HCT116 (cell line): Measurements from ENCODE around the gene SLC25A19. TPM values are rescaled to one million over a fixed set of nuclear protein-coding genes. Genes with fewer than 3 reads are reported as not detected.

Source experiments
- ATAC-seq: fragments of 200-7000 bp; cut with Tn5 transposase; 2 replicates; pipeline ENCODE4 v1.9.1; 2020; ENCODE audit warnings: mild to moderate bottlenecking, moderate library complexity
- BruUV-seq: library from RNA; stranded (reverse); fragments of 400-500 nt; replicated peaks from 2 replicates; lab custom pipeline; 2021; lab: Mats Ljungman, UMichigan
- CTCF ChIA-PET: fragments of 300-600 bp; sonication (Branson Sonifier 250); formaldehyde crosslinking; loops from one replicate; lab custom pipeline; 2021; ENCODE audit warnings: antibody characterized with exemption; lab: Charles Lee
- POLR2A ChIA-PET: fragments of 300-600, 350-600 bp; sonication (Branson Sonifier 250); formaldehyde crosslinking; loops from one replicate; lab custom pipeline; 2021; ENCODE audit warnings: antibody characterized with exemption; lab: Charles Lee
- RAD21 ChIA-PET, 2 experiments: fragments of 300-600 bp; sonication (Branson Sonifier 250); formaldehyde crosslinking; loops; one replicate each; lab custom pipeline; 2023; ENCODE audit warnings: low total read pairs in 2 of 2; ENCODE audit not compliant: uncharacterized antibody in 2 of 2, unreplicated experiment in 2 of 2, low non-redundant PET in 1 of 2; lab: Charles Lee
- DNase-seq: peaks from one replicate; pipeline ENCODE4 v3.0.0-alpha.2; 2010; ENCODE audit warnings: low read depth, low spot score
- H2AFZ ChIP-seq: fragments of 200-600 bp; shearing (Covaris generic), sonication (generic); 2 replicates; pipeline ENCODE4 v1.6.1; 2017; ENCODE audit warnings: low read depth, mixed run types, mixed read lengths, antibody characterized with exemption, low read length; ENCODE audit not compliant: poor library complexity, severe bottlenecking
- H3K27ac ChIP-seq: 2 replicates; pipeline ENCODE4 v1.5.1; 2012; ENCODE audit warnings: low read depth, low read length
- H3K27me3 ChIP-seq: fragments of 200-600 bp; sonication (generic); 2 replicates; pipeline ENCODE4 v1.6.1; 2016; ENCODE audit warnings: mixed run types, low read length, mixed read lengths; ENCODE audit not compliant: insufficient read depth
- H3K36me3 ChIP-seq, 2 experiments: fragments of 200-500 bp in 1 of 2; fragments of 200-600 bp in 1 of 2; sonication (Bioruptor generic) in 1 of 2; sonication (generic) in 1 of 2; 2 replicates each; pipeline versions ENCODE4 v1.5.1 to v1.6.1; 2014 to 2016; ENCODE audit warnings: low read length in 2 of 2, inconsistent platforms in 1 of 2, mixed read lengths in 1 of 2, mixed run types in 1 of 2; ENCODE audit not compliant: insufficient read depth in 2 of 2, control insufficient read depth in 1 of 2
- H3K4me1 ChIP-seq, 2 experiments: fragments of 200-600 bp in 1 of 2; sonication (generic) in 1 of 2; 2 replicates each; pipeline versions ENCODE4 v1.5.1 to v1.6.1; 2012 to 2017; ENCODE audit warnings: low read length in 2 of 2, inconsistent platforms in 1 of 2, mild to moderate bottlenecking in 1 of 2, mixed read lengths in 1 of 2, mixed run types in 1 of 2, moderate library complexity in 1 of 2; ENCODE audit not compliant: insufficient read depth in 2 of 2, control insufficient read depth in 1 of 2
- H3K4me2 ChIP-seq: fragments of 200-600 bp; sonication (generic); 2 replicates; pipeline ENCODE4 v1.6.1; 2017; ENCODE audit warnings: mixed run types, low read length, mixed read lengths
- H3K4me3 ChIP-seq, 2 experiments: fragments of 200-600 bp in 1 of 2; sonication (generic) in 1 of 2; replicated peaks in 1 of 2; 2 replicates each; pipeline ENCODE4 v1.5.1; 2011 to 2016; ENCODE audit warnings: low read length in 2 of 2, control low read depth in 1 of 2, low read depth in 1 of 2, mild to moderate bottlenecking in 1 of 2, mixed read lengths in 1 of 2, mixed run types in 1 of 2
- H3K79me2 ChIP-seq: fragments of 200-600 bp; sonication (generic); 2 replicates; pipeline ENCODE4 v1.6.1; 2017; ENCODE audit warnings: mild to moderate bottlenecking, mixed run types, low read length, moderate library complexity, mixed read lengths; ENCODE audit not compliant: insufficient read depth
- H3K9ac ChIP-seq: fragments of 200-600 bp; sonication (generic); 2 replicates; pipeline ENCODE4 v1.6.1; 2016; ENCODE audit warnings: low read length, mixed read lengths
- H3K9me2 ChIP-seq: fragments of 200-600 bp; sonication (generic), shearing (Covaris generic); 2 replicates; pipeline ENCODE4 v1.6.1; 2017; ENCODE audit warnings: mixed run types, mild to moderate bottlenecking, moderate library complexity; ENCODE audit not compliant: insufficient read depth
- H3K9me3 ChIP-seq, 2 experiments: fragments of 200-500 bp in 1 of 2; fragments of 200-600 bp in 1 of 2; sonication (Bioruptor generic) in 1 of 2; sonication (generic) in 1 of 2; 2 replicates each; pipeline ENCODE4 v1.6.1; 2014 to 2017; ENCODE audit warnings: low read length in 2 of 2, mixed read lengths in 2 of 2, inconsistent platforms in 1 of 2, low read depth in 1 of 2, mild to moderate bottlenecking in 1 of 2, mixed run types in 1 of 2, moderate library complexity in 1 of 2; ENCODE audit not compliant: control insufficient read depth in 1 of 2, insufficient read depth in 1 of 2
- H4K20me1 ChIP-seq: fragments of 200-600 bp; sonication (generic), shearing (Covaris generic); 2 replicates; pipeline ENCODE4 v1.6.1; 2017; ENCODE audit warnings: mixed run types, mild to moderate bottlenecking, moderate library complexity; ENCODE audit not compliant: insufficient read depth
- ATF3 ChIP-seq: IDR thresholded peaks from 2 replicates; pipeline ENCODE4 v1.6.1; 2012
- CBX3 ChIP-seq: IDR thresholded peaks from 2 replicates; pipeline ENCODE4 v1.6.1; 2012; ENCODE audit warnings: low read depth
- CEBPB ChIP-seq: IDR thresholded peaks from 2 replicates; pipeline ENCODE4 v1.6.1; 2012; ENCODE audit warnings: low read depth
- ELF1 ChIP-seq: IDR thresholded peaks from 2 replicates; pipeline ENCODE4 v1.6.1; 2012; ENCODE audit warnings: low read depth, borderline replicate concordance
- EZH2phosphoT487 ChIP-seq: fragments of 200-600 bp; IDR thresholded peaks from 2 replicates; pipeline ENCODE4 v1.6.1; 2018; ENCODE audit warnings: antibody characterized with exemption, borderline replicate concordance
- FOSL1 ChIP-seq: IDR thresholded peaks from 2 replicates; pipeline ENCODE4 v1.6.1; 2012; ENCODE audit warnings: low read depth
- JUND ChIP-seq: IDR thresholded peaks from 2 replicates; pipeline ENCODE4 v1.6.1; 2012
- RAD21 ChIP-seq: IDR thresholded peaks from 2 replicates; pipeline ENCODE4 v1.6.1; 2012; ENCODE audit warnings: low read depth, mild to moderate bottlenecking
- REST ChIP-seq: IDR thresholded peaks from 2 replicates; pipeline ENCODE4 v1.6.1; 2012; ENCODE audit warnings: low read depth
- SIN3A ChIP-seq: IDR thresholded peaks from 2 replicates; pipeline ENCODE4 v1.6.1; 2012; ENCODE audit warnings: low read depth
- TCF7L2 ChIP-seq: IDR thresholded peaks from 2 replicates; pipeline ENCODE4 v1.7.0; 2011; ENCODE audit warnings: borderline replicate concordance, inconsistent platforms; ENCODE audit not compliant: insufficient read depth, insufficient read length; ENCODE audit errors: extremely low read depth
- YY1 ChIP-seq: IDR thresholded peaks from 2 replicates; pipeline ENCODE4 v1.6.1; 2011; ENCODE audit warnings: low read length, low read depth, moderate library complexity, mild to moderate bottlenecking; ENCODE audit not compliant: insufficient replicate concordance; ENCODE audit errors: extremely low read depth
- intact Hi-C: fragments of 100-400 bp; cut with micrococcal nuclease; formaldehyde crosslinking; loops from 2 replicates; pipeline ENCODE4 v1.10.0; 2022
- total RNA-seq: library from RNA; stranded (reverse); gene quantifications from one replicate; pipeline ENCODE4 v1.2.1, GENCODE V29; 2021; ENCODE audit not compliant: unreplicated experiment

The SLC25A19 gene
- total RNA-seq, 1 experiment from 2014 or later: 38.7 TPM

- no peaks in the 10 kb centered on the region for H3K79me2 ChIP-seq
- no TSS peak for BruUV-seq
- no peak for DNase-seq
- no peak overlapping the region for H3K4me2 ChIP-seq
- H3K4me3 ChIP-seq: no peak overlapping the region
- intact Hi-C loops: no loop called here
- H3K9me2 ChIP-seq: no peaks in the 10 kb centered on the region
- no peak overlapping the region for H3K9ac ChIP-seq
- no peak overlapping the region for H2AFZ ChIP-seq
- ChIA-PET POLR2A (no interaction called here), CTCF (interaction anchor here (0.9 to 3.3 kb wide), 5 partner anchors 11 to 173 kb away, joined by 4 to 30 read pairs (median 13); partner anchors contain the start of genes GGA3, GRB2 and MRPS7), RAD21 (no interaction called here)
- no peak overlapping the region; the same call in 1 of the 2 replicates for H3K27ac ChIP-seq
- H3K9me3 ChIP-seq: no peaks in the 10 kb centered on the region
- peaks cover 6% of the 10 kb centered on the region; the same call in 1 of the 2 replicates for H4K20me1 ChIP-seq
- H3K27me3 ChIP-seq: no peaks in the 10 kb centered on the region
- TF ChIP-seq CBX3 (no peak), ELF1 (no peak), REST (no peak), ATF3 (no peak), SIN3A (no peak), RAD21 (no peak), JUND (no peak), YY1 (no peak), FOSL1 (no peak), CEBPB (no peak), TCF7L2 (no peak), EZH2phosphoT487 (no peak)
- no peak for ATAC-seq
- H3K36me3 ChIP-seq: peaks cover 70 to 84% of the 10 kb centered on the region in 2 experiments
- peaks cover 0 to 11% of the 10 kb centered on the region in 2 experiments; a peak in 1 of 4 replicates for H3K4me1 ChIP-seq
Measured at GRCh38 chr17:75239214-75239613, 50.0 kb downstream of the SLC25A19 start.
